HEK293 (cell line): Measurements from ENCODE around the gene LRRC15.

ENCODE experiments used
- CTCF ChIA-PET: fragments of 350-600 bp; formaldehyde crosslinking; extraction: SDS; loops from one replicate; lab custom pipeline; 2021; ENCODE audit warnings: antibody characterized with exemption; lab: Yijun Ruan, JAX
- POLR2A ChIA-PET: fragments of 300-600 bp; formaldehyde crosslinking; extraction: SDS; loops from one replicate; lab custom pipeline; 2020; ENCODE audit warnings: antibody characterized with exemption, inconsistent platforms; lab: Yijun Ruan, JAX
- H3K27ac ChIP-seq: fragments of 200-500 bp; sonication (Bioruptor generic); 2 replicates; pipeline ENCODE4 v1.5.1; 2014; ENCODE audit warnings: low read depth, low read length, control low read depth, inconsistent platforms; ENCODE audit errors: extremely low read depth
- H3K36me3 ChIP-seq, 2 experiments: fragments of 200-500 bp in 1 of 2; sonication (Bioruptor generic) in 1 of 2; 1 replicate in 1 of 2; 2 replicates in 1 of 2; pipeline ENCODE4 v1.5.1; 2014 to 2017; ENCODE audit warnings: inconsistent platforms in 2 of 2, low read length in 2 of 2; ENCODE audit not compliant: control insufficient read depth in 2 of 2, insufficient read depth in 1 of 2
- H3K4me1 ChIP-seq: fragments of 200-500 bp; sonication (Bioruptor generic); 2 replicates; pipeline ENCODE4 v1.5.1; 2014; ENCODE audit warnings: mild to moderate bottlenecking, low read length, inconsistent platforms; ENCODE audit not compliant: control insufficient read depth, insufficient read depth
- H3K4me3 ChIP-seq: 2 replicates; pipeline ENCODE4 v1.5.1; 2011; ENCODE audit warnings: low read depth, mild to moderate bottlenecking, control low read depth, low read length, moderate library complexity
- H3K9me3 ChIP-seq: fragments of 200-500 bp; sonication (Bioruptor generic); 2 replicates; pipeline ENCODE4 v1.5.1; 2014; ENCODE audit warnings: low read depth, low read length, inconsistent platforms; ENCODE audit not compliant: control insufficient read depth, insufficient read depth
- SALL2 ChIP-seq: fragments of 450-650 bp; formaldehyde crosslinking; IDR thresholded peaks from 2 replicates; pipeline ENCODE4 v1.5.0; 2017; ENCODE audit warnings: missing biosample characterization, mild to moderate bottlenecking, missing genetic modification characterization, borderline replicate concordance
- YY1 ChIP-seq: fragments of 450-650 bp; formaldehyde crosslinking; IDR thresholded peaks from 2 replicates; pipeline ENCODE4 v1.5.1; 2018; ENCODE audit warnings: missing biosample characterization, missing genetic modification characterization
- ZBTB1 ChIP-seq: fragments of 450-650 bp; formaldehyde crosslinking; IDR thresholded peaks from 2 replicates; pipeline ENCODE4 v1.5.1; 2016; ENCODE audit warnings: missing biosample characterization, missing genetic modification characterization
- ZBTB7A ChIP-seq: fragments of 450-650 bp; formaldehyde crosslinking; IDR thresholded peaks from 2 replicates; pipeline ENCODE4 v1.5.1; 2016; ENCODE audit warnings: low read depth, missing biosample characterization, missing genetic modification characterization
- ZNF114 ChIP-seq: fragments of 450-650 bp; formaldehyde crosslinking; IDR thresholded peaks from 2 replicates; pipeline ENCODE4 v1.5.0; 2017; ENCODE audit warnings: missing biosample characterization, missing genetic modification characterization
- ZNF16 ChIP-seq: fragments of 450-650 bp; formaldehyde crosslinking; IDR thresholded peaks from 2 replicates; pipeline ENCODE4 v1.5.1; 2016; ENCODE audit warnings: low read depth, missing biosample characterization, missing genetic modification characterization
- ZNF292 ChIP-seq: fragments of 450-650 bp; formaldehyde crosslinking; IDR thresholded peaks from 2 replicates; pipeline ENCODE4 v1.5.1; 2016; ENCODE audit warnings: low read depth, missing biosample characterization, missing genetic modification characterization, borderline replicate concordance
- ZNF501 ChIP-seq: fragments of 450-650 bp; formaldehyde crosslinking; IDR thresholded peaks from 2 replicates; pipeline ENCODE4 v1.5.1; 2016; ENCODE audit warnings: missing biosample characterization, missing genetic modification characterization
- ZNF555 ChIP-seq: fragments of 450-650 bp; formaldehyde crosslinking; conservative IDR thresholded peaks from 2 replicates; pipeline ENCODE4 v1.5.1; 2017; ENCODE audit warnings: missing biosample characterization, mild to moderate bottlenecking, missing genetic modification characterization, inconsistent platforms
- TF ChIP-seq, protein P1 (sequence below): fragments of 450-650 bp; formaldehyde crosslinking; IDR thresholded peaks from 2 replicates; pipeline ENCODE4 v1.5.1; 2016; ENCODE audit warnings: missing biosample characterization, missing genetic modification characterization
- TF ChIP-seq, protein P2 (sequence below): fragments of 450-650 bp; formaldehyde crosslinking; IDR thresholded peaks from 2 replicates; pipeline ENCODE4 v1.5.1; 2016; ENCODE audit warnings: missing biosample characterization, missing genetic modification characterization
- TF ChIP-seq, protein P3 (sequence below): fragments of 450-650 bp; formaldehyde crosslinking; IDR thresholded peaks from 2 replicates; pipeline ENCODE4 v1.5.1; 2016; ENCODE audit warnings: missing biosample characterization, missing genetic modification characterization, low read depth
- TF ChIP-seq, protein P4 (sequence below): fragments of 450-650 bp; formaldehyde crosslinking; IDR thresholded peaks from 2 replicates; pipeline ENCODE4 v1.5.1; 2016; ENCODE audit warnings: missing biosample characterization, missing genetic modification characterization

LRRC15 gene

GRCh38 chr3:194329583-194329965, 40.0 kb downstream of the LRRC15 start:
- TF ChIP-seq, protein P1, sequence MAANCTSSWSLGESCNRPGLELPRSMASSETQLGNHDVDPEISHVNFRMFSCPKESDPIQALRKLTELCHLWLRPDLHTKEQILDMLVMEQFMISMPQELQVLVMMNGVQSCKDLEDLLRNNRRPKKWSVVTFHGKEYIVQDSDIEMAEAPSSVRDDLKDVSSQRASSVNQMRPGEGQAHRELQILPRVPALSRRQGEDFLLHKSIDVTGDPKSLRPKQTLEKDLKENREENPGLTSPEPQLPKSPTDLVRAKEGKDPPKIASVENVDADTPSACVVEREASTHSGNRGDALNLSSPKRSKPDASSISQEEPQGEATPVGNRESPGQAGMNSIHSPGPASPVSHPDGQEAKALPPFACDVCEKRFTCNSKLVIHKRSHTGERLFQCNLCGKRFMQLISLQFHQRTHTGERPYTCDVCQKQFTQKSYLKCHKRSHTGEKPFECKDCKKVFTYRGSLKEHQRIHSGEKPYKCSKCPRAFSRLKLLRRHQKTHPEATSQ (tag by site-specific recombination), result no peak
- TF ChIP-seq, protein P2, sequence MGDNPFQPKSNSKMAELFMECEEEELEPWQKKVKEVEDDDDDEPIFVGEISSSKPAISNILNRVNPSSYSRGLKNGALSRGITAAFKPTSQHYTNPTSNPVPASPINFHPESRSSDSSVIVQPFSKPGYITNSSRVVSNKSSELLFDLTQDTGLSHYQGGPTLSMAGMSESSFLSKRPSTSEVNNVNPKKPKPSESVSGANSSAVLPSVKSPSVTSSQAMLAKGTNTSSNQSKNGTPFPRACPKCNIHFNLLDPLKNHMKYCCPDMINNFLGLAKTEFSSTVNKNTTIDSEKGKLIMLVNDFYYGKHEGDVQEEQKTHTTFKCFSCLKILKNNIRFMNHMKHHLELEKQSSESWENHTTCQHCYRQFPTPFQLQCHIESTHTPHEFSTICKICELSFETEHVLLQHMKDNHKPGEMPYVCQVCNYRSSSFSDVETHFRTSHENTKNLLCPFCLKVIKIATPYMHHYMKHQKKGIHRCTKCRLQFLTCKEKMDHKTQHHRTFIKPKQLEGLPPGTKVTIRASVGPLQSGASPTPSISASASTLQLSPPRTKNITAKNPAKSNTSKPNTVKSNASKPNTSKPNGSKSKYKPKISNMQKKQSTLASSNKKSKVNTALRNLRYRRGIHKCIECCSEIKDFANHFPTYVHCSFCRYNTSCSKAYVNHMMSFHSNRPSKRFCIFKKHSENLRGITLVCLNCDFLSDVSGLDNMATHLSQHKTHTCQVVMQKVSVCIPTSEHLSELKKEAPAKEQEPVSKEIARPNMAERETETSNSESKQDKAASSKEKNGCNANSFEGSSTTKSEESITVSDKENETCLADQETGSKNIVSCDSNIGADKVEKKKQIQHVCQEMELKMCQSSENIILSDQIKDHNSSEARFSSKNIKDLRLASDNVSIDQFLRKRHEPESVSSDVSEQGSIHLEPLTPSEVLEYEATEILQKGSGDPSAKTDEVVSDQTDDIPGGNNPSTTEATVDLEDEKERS (tag by site-specific recombination), result no peak
- TF ChIP-seq YY1 (tag by site-specific recombination) (no peak), ZNF292 (no peak), ZNF16 (tag by site-specific recombination) (no peak), ZBTB7A (no peak), ZNF555 (tag by site-specific recombination) (no peak), ZNF501 (tag by site-specific recombination) (no peak)
- TF ChIP-seq, protein P3, sequence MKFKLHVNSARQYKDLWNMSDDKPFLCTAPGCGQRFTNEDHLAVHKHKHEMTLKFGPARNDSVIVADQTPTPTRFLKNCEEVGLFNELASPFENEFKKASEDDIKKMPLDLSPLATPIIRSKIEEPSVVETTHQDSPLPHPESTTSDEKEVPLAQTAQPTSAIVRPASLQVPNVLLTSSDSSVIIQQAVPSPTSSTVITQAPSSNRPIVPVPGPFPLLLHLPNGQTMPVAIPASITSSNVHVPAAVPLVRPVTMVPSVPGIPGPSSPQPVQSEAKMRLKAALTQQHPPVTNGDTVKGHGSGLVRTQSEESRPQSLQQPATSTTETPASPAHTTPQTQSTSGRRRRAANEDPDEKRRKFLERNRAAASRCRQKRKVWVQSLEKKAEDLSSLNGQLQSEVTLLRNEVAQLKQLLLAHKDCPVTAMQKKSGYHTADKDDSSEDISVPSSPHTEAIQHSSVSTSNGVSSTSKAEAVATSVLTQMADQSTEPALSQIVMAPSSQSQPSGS (tag by site-specific recombination), result no peak
- Histone ChIP-seq H3K27ac (no peak overlapping the region), H3K36me3 (no peaks in the 10 kb centered on the region), H3K9me3 (no peaks in the 10 kb centered on the region), H3K4me3 (no peak overlapping the region), H3K4me1 (no peaks in the 10 kb centered on the region)
- ChIA-PET CTCF (interaction anchor here (0.6 to 1.6 kb wide), 5 partner anchors 14 to 85 kb away, joined by 3 to 10 read pairs (median 3); no protein-coding TSS in a partner anchor), POLR2A (no interaction called here)

GRCh38 chr3:194328942-194329582, 40.5 kb downstream of the LRRC15 start:
- TF ChIP-seq SALL2 (no peak), ZNF114 (tag by site-specific recombination) (no peak), ZBTB1 (no peak)
- TF ChIP-seq, protein P4, sequence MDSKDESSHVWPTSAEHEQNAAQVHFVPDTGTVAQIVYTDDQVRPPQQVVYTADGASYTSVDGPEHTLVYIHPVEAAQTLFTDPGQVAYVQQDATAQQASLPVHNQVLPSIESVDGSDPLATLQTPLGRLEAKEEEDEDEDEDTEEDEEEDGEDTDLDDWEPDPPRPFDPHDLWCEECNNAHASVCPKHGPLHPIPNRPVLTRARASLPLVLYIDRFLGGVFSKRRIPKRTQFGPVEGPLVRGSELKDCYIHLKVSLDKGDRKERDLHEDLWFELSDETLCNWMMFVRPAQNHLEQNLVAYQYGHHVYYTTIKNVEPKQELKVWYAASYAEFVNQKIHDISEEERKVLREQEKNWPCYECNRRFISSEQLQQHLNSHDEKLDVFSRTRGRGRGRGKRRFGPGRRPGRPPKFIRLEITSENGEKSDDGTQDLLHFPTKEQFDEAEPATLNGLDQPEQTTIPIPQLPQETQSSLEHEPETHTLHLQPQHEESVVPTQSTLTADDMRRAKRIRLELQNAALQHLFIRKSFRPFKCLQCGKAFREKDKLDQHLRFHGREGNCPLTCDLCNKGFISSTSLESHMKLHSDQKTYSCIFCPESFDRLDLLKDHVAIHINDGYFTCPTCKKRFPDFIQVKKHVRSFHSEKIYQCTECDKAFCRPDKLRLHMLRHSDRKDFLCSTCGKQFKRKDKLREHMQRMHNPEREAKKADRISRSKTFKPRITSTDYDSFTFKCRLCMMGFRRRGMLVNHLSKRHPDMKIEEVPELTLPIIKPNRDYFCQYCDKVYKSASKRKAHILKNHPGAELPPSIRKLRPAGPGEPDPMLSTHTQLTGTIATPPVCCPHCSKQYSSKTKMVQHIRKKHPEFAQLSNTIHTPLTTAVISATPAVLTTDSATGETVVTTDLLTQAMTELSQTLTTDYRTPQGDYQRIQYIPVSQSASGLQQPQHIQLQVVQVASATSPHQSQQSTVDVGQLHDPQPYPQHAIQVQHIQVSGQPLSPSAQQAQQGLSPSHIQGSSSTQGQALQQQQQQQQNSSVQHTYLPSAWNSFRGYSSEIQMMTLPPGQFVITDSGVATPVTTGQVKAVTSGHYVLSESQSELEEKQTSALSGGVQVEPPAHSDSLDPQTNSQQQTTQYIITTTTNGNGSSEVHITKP, result no peak
- Histone ChIP-seq H3K9me3 (no peaks in the 10 kb centered on the region), H3K4me1 (no peaks in the 10 kb centered on the region), H3K27ac (no peak overlapping the region), H3K36me3 (no peaks in the 10 kb centered on the region), H3K4me3 (no peak overlapping the region)
- POLR2A ChIA-PET, result no interaction called here
- CTCF ChIA-PET, result interaction anchor here (0.6 to 1.7 kb wide), 4 partner anchors 10 to 85 kb away, joined by 3 to 10 read pairs (median 6); no protein-coding TSS in a partner anchor
